HG03378 (cell line): ENCODE data around the gene TRPV3.

Experiments used
- ATAC-seq: cut with Tn5 transposase; IDR thresholded peaks from one replicate; pipeline ENCODE4 v1.9.1; 2021; ENCODE audit warnings: mild to moderate bottlenecking, moderate library complexity; ENCODE audit not compliant: unreplicated experiment

The TRPV3 gene

DNA sequence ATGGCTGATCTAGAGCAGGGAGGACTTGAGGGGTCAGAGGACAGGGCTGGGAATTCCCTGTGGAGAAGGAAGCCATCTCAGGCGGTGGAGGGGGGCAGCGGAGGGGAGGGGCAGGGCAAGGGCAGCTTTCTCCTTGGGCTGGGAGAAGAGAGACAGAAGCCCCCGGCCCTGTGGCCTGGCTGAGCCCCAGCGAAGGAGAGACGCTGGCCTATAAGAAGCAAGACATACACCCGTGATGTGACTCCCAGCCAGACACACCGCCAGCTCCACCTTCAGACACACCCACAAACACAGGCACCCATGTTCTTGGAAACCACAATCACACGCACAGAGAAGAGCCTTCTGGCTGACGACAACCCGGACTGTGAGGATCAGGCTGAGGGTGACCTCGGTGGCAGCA is 10.0 kb downstream of the TRPV3 start:
- ATAC-seq = no peak

DNA sequence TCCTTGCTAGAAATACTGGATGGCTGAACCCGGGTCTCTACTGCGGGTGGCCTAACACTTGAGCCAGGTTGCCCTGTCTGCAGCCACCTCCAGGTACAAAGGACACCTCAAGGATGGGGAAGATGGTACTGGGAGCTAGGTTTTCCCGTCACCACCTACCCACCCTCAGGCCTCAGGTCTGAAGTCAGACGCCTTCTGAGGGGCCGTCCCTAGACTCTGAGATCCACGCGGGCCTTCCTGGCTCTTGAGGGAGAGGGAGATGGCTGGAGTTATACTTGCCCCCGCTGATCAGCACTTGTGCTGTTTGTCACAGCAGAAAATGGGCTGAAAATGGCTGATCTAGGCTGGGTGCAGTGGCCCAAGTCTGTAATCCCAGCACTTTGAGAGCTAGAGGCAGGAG is 10.6 kb downstream of the TRPV3 start:
- ATAC-seq = no peak

DNA sequence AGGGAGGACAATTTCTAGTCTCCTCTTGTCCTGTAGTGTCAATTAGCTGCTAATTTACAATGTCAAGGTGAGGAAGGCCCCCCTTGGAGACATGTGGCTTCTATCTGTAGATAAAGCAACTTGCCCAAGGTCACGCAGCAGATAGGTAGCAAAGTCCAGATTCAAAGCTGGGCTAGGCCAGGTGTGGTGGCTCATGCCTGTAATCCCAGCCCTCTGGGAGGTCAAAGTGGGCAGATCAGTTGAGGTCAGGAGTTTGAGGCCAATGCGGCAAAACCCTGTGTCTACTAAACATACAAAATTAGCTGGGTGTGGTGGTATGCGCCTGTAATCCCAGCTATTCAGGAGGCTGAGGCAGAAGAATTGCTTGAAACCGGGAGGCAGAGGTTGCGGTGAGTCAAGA is 11.1 kb downstream of the TRPV3 start:
- ATAC-seq = no peak

DNA sequence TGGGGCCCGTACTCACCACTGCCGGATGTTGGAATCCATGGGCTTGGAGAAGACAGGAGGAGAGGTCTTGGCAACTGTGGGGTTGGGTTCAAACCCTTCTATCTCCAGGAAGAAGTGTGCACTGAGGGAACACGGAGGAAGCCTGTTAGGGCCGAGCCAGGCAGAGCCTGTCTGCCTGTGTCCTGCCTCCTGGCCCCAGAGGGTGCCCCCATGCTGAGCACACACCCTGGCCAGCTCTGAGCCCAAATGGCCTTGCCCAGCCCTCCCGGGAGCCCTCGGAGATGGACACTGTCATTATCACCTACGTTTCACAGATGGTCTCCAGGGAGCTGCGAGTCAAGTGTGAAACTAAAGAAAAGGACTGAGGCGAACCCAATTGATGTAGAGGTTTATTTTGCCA is 12.5 kb downstream of the TRPV3 start:
- ATAC-seq = no peak

DNA sequence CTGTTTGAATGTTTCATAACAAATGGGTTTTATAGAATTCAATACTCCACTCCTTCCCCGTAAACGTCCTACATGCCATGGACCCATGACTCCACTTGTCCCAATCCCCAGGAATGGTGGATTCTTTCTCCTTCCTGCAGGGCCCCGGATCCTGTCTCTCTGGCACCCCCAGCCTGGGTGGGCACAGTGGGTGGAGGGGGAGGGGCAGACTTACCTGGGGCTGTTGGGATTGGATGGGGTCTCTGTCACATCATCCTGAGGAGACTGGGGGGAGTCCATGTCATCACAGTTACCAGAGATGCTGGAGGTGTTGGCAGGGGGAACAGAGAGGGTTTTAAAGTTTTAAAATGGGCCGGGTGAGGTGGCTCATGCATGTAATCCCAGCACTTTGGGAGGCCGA is 13.2 kb downstream of the TRPV3 start:
- ATAC-seq = no peak

DNA sequence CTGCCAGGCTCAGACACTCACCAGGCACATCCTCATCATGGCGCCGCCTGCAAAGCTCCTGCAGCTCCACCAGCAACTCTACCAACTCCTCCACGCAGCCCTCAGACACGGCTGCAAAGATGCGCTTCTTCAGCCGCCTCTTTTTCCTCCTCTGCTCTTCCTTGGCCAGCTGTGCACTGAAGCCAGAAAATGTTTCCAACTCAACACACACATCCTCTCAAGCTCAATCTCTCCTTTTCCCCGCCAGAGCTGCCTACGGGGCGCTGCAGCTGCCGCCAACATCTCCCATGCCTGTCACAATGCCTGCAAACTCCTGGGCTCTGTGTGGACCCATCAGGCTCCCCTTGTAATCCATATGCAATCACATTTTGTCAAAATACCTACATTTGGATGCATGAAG is 14.2 kb downstream of the TRPV3 start:
- ATAC-seq = no peak

DNA sequence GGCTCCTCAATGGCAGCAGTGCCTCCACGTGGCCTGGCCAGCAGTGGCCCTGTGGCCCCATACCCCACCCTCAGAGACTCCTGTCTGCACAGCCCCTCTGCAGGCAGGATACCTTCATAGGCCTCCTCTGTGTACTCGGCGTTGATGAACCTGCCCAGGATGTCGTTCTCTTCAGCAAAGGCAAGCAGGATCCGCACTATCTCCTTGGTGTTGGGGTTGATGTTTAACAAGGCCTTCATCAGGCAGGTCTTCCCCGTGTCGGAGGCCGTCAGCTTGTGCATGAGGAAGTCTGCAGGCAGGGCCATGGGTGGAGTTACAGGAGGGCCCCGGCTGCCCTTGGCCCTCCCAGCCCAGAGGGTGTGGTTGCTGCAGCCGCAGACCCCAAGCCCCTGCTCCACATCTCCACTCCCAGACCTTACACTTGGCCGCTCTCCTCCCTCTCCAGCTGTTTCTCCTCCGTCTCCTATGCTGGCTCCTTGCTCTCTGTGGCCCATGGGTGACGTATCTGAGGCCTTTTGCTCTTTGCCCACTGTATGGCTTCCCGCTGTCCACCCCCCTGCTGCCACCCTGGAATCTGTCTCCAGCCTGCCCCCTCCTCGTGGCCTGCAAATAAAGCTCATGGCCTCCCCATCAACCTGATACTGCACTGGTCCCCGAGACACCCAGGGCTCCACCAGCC is 15.1 kb downstream of the TRPV3 start:
- ATAC-seq = no peak

DNA sequence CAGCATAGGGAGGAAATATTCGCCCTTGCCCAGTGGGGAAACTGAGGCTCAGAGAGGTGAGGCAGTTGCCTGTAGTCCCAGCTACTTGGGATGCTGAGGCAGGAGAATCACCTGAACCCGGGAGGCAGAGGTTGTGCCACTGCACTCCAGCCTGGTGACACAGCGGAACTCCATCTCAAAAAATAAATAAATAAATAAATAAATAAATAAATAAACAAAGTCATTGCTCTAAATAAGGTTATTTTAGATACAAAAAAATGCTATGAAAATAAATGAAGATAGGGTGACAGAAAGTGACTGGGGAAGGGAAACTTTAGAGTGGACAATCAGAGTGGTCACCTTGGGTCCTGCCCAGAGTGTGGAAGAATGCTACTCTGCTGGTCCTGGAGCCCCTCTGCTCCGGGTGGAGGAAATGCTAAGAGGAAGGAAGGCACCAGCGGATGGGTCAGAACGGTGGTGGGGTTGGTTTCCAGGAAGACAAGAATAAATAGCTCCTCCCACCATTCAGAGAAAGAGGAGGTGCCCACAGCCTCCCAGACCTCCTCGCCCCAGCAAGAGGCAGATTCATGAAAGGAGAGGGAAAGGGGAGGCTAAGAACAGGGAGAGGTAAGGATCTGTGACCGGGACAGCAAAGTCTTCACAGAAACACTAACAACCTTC is 17.6 kb downstream of the TRPV3 start:
- ATAC-seq = no peak

DNA sequence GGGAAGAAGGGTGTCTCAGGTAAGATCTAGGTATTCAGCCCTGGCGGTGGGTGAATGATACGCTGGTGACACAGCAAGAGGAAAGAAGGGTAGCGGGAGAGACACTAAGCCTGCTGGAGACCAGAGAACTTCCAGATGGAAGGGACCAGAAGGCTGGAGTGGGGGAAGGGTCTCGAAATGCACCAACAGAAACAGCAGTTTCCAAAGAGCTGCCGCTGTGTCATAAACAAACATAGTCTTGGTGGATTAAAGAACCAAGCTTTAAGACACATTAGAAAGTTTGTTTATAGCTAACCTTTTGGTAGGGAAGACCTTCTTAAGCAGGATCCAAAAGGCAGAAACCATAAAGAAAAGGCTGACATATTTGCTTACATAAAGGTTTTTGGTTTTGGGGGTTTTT is 20.9 kb downstream of the TRPV3 start:
- no peak for ATAC-seq

DNA sequence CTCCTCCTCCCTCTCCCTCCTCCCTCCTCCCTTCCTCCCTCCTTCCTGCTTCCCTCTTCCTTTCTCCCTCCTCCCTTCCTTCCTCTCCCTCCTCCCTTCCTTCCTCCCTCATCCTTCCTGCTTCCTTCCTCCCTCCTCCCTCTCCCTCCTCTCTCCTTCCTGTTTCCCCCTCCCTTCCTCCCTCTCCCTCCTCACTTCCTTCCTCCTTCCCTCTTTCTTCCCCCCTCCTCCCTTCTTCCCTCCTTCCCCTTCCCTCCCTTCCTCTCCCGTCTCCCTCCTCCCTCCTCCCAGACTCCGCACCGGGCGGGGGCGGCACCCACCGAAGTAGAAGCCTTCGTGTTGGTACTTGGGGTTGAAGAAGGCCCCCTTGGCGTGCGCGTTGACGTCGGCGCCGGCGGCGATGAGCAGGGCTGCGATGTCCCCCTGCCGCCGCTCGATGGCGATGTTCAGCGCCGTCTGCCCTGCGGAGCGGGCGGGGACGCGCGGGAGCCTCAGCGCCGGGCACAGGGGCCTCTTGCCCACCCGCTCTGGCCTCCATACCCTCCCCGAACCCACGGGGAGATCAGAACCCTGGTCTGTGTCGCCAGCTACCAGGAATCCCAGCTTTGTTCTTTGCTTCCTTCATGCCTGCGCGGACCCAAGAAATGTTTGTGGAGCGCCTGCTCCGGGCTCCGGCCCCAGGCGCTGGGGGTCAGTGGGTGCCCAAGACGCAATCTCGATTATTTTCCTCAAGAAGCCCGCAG is 22.2 kb downstream of the TRPV3 start:
- ATAC-seq = no peak

DNA sequence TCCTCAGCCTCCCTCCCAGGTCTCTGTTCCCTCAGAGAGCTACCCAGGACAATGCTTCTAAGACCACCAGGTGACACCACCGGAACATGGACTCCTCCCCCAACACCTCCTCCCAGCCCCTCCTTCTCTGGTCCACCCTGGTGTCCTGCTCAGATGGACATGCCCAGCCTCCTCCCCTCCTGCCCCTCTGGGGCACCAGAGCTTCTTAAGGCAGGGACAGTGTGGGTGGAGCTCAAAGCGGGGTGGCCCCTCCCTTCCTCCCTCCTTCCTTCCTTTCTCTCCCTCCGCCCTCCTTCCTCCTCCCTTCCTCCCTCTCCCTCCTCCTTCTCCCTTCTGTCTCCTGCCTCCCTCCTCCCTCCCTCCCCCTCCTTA is 22.7 kb downstream of the TRPV3 start:
- no peak for ATAC-seq

DNA sequence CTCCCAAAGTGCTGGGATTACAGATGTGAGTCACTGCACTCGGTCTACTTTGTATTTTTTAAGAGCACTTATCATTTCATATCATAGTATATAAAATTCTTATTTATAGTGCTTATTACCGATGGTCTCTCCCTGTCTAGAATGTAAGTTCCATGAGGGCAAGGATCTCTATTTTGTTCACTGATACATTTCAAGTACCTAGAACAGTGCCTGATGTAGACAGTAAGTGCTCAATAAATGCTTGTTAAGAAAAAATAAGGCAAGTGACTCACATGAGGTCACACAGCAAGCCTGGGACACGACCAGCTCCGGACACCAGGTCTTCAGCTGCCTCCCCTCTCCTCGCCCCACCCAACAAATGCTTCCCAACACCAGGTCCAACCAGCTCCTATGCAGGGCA is 23.9 kb downstream of the TRPV3 start:
- ATAC-seq = no peak

DNA sequence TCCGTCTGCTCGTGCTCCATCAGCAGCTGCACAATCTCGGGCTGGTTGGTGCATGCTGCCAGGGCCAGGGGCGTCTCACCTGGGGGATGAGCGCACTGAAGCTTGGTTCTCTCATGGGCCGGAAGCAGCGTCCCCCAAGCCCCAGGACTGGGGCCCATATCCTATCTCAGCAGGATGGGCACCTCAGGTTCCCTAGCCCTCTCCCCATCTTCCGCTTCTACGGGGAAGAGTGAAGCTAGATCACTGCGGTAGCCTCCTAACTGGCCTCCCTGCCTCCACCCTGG is 24.8 kb downstream of the TRPV3 start:
- no peak for ATAC-seq

DNA sequence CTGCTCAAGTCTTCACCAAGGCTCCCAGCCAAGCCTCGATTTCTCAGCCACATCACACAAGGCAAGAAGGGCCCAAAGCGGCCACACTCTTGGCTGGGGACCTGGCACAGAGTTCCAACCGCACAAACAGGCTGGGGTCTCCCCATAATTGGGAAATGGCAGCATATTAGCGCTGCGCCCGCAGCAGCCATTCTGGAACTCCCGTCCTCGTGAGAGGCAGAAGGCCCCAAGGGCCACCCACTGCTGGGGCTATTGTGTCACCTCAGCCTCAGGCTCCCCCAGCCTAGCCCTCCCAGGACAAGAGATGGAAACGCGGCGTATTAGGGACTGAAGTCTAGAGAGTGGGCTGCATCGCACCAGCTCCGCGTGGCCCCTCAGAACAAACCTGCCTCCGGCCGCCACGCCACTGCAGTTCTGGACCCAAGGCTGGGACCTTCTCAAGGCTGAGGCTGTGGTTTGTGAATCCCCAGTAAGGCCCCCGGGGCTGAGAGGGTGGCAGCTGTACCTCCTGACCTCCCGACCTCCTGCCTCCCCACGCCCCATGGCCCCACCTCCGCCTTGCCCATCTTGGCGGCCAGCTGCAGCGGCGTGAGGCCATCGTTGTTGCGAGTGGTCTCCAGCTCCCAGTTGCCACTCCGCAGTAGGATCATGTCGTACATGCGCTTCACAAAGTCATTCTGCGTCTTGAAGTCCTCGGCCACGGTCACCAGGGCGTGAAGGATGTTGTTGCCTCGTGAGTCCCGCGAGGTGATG is 25.3 kb downstream of the TRPV3 start:
- ATAC-seq = no peak

DNA sequence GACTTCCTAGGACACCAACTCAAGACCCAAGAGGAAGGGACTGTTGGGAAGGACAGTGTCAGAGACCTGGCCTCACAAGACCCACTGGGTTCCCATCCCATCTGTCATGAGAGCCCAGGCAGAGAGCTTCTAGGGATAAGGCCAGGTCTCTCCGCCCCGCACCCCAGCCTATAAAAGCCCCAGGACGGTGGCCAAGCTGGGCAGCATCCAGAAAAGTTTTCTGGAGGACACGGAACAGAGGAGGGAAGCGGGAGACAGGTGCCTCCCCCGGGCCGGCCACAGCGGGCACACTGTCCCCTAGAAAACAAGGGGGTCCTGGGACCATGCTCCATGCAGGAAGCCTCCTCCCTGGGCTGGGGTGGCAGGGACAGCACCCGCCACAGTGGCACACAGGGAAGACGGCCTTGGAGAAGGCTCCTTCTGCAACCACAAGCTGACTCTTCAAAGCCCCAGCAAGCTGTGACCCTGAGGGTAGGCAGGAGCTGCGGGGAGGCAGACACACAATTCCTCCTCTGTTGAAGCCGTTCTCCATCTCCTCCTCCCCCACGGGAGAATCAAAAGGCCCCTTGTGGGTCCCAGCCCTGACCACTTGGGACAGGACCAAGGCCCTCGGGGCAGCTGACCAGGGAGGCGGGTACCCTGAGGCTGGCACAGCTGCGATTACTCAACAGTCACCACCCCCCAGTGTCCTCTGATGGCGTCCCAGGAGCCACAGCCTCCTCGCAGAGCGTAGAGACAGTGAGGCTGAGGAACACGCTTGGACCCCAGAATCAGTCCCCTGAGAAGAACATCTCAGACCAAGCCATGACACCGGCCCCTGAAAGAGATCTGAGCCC is 26.1 kb downstream of the TRPV3 start:
- ATAC-seq = no peak

DNA sequence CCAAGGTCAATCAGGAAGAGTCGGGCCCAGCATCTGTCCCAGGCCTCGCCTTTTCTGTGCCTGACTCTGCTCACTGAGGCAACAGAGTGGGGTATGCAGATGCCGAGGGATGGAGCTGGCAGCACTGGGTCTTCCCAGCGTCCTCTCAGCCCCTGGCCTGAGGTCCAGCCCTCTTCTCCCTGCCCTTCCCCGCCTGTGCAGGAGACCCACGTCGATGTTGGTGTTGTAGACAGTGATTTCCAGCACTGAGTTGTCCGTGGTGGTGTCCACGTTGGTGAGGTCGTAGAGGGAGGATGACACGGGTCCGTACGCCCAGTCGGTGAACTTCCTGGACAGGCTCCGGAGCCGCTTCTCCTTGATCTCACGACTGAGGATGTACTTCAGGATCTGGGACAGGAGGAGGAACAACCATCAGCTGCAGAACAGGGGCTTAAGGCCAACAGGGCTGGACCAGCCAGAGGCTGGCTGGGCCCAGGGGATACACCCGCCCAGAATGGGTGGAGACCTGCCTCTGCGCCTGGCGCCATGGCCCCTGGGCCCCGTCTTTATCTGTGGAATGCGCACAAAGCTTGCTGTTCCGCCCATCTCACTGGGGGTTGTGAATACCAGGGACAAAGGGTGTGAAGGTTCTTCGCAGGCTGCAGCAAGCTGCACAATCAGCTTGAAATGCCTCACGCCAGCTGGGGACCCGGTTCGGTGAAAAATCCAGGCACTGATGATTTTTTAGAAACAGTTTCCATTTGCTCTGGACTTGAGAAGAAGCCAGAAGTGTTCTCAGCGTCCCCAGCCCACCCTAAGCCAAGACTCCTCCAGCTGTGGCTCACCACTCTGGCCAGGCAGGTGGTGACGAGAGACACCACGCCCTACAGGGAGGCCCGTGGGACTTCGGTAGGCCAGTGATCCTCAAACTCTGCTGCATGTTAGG is 27.5 kb downstream of the TRPV3 start:
- ATAC-seq = no peak

DNA sequence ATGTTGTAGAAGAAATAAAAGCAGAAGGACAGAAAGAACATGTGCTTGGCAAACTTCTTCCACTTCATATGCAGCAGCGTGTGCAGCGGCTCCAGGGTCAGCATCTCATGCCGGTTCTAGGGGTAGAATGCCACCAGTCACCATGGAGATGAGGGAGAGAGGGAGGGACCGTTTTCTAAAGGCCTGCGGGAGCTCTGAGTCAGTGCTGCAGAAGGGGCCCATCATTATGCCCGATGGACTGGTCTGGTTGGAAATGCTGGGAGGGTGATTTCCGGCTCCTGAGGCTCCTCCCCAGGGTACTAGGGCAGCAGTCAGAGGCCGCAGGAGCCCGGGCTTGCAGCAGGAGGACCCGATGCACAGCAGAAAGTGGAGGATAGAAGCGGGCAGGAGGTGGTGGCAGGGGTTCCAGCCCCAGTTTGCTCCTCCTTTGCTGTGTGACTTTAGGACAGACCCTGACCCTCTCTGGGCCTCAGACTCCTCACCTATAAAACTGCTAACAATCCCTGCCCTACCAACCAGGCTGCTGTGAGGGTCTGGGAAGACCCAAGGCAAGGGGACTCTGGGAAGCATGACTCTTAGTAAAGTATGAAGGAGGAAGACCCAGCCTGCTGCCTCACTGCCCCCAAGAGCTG is 28.6 kb downstream of the TRPV3 start:
- no peak for ATAC-seq

DNA sequence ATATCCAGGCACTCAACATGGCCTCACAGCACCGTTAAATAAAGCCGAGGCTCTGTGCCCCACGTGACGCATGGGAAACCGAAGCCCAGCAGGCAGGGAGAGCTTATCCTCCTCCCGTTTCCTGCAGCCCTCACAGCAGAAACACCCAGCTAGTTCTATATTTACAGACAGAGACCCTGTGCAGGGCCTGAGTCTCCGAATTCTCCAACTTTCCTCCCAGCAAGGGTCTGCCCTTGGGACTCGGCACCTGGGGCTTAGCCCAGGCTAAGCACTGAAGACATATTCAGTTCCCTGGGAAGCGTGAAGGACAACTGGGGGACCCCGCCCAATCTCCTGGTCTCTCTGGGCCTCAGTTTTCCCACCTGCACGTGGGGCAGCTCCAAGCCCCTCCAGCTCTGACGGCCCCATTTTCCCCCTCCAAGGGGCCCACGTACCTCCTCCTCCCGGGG is 29.2 kb downstream of the TRPV3 start:
- ATAC-seq = no peak

DNA sequence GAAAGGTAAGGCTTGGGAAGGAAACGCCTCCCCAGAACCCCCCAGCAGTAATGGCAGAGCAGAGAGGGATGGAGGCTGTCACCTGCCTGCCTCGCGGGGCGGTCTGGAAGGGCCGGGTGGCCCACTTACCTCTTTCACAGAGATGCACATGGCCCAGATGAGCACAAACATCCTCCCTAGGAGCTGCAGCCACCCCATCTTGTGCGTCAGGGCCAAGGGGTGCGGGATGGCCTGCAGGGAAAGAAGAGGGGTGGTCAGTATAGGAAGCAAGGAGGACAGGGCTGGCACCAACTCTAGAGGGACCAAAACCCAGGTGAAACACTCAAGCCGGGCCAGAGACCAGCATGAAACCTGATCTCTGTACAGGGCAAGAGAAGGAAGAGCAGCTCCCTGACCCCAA is 29.7 kb downstream of the TRPV3 start:
- ATAC-seq = no peak
